ENCODE results near the gene PI4K2B. TPM values are rescaled to one million over a fixed set of nuclear protein-coding genes. Genes with fewer than 3 reads are reported as not detected.

The PI4K2B gene
- total and polyA plus RNA-seq, 2 experiments from 2014 or later, result 6.7 to 21.4 TPM

- no peaks in the 10 kb centered on the region for H3K36me3 Mint-ChIP-seq (ENCODE audit: low read depth)
- Histone ChIP-seq H3K4me2 (no peak overlapping the region), H4K20me1 (replicated peaks; ENCODE audit: insufficient read depth) (no peaks in the 10 kb centered on the region; the same call in 1 of the 2 replicates), H3K79me2 (replicated peaks; ENCODE audit: insufficient read depth) (no peaks in the 10 kb centered on the region), H3K9me2 (ENCODE audit: insufficient read depth) (peaks cover 4% of the 10 kb centered on the region; the same call in 1 of the 2 replicates), H2AFZ (no peak overlapping the region), H3K36me3 (ENCODE audit: insufficient read depth) (no peaks in the 10 kb centered on the region), H3K4me1 (ENCODE audit: insufficient read depth) (no peaks in the 10 kb centered on the region), H3K27ac (ENCODE audit: low read depth) (no peak overlapping the region), H3F3A (replicated peaks; ENCODE audit: low read depth) (no peaks in the 10 kb centered on the region), H3K4me3 (no peak overlapping the region), H3K27me3 (ENCODE audit: insufficient read depth) (no peaks in the 10 kb centered on the region)
- DNase-seq (ENCODE audit: low spot score) (no peak), ATAC-seq (no peak)
- H3K27me3 Mint-ChIP-seq (ENCODE audit: insufficient read depth, low read depth, poor library complexity), result peaks cover 6% of the 10 kb centered on the region
- TF ChIP-seq REST (IDR thresholded peaks at IDR 0.05; ENCODE audit: unreplicated experiment), result no peak
- TF ChIP-seq CTCF (conservative IDR thresholded peaks at IDR 0.05; ENCODE audit: low read depth in 2 of 2), result no peak
- no peak for TF ChIP-seq ETS1 (IDR thresholded peaks at IDR 0.05)
- no peak for TF ChIP-seq ZNF114 (CRISPR knock-in tag; IDR thresholded peaks at IDR 0.05)
- no peak overlapping the region for H3K4me3 Mint-ChIP-seq
- no peak overlapping the region for H3K27ac Mint-ChIP-seq
- H3K9me3 Mint-ChIP-seq, result peaks cover 4% of the 10 kb centered on the region; the same call in 1 of the 3 replicates
- H3K4me1 Mint-ChIP-seq, result no peaks in the 10 kb centered on the region
These were observed 50.1 kb downstream of the PI4K2B start for GRCh38 chr4:25283948-25284347.

GRCh38 chr4:25284466-25284865, 50.6 kb downstream of the PI4K2B start:
- DNase-seq (ENCODE audit: low spot score), result no peak
- H2AFZ ChIP-seq, result no peak overlapping the region
- ATAC-seq, result no peak
- H3K4me3 ChIP-seq, result no peak overlapping the region
- H3K79me2 ChIP-seq (replicated peaks; ENCODE audit: insufficient read depth), result no peaks in the 10 kb centered on the region
- no peaks in the 10 kb centered on the region for H3K4me1 ChIP-seq (ENCODE audit: insufficient read depth)
- H3K9me2 ChIP-seq (ENCODE audit: insufficient read depth), result peaks cover 9% of the 10 kb centered on the region
- H4K20me1 ChIP-seq (replicated peaks; ENCODE audit: insufficient read depth), result no peaks in the 10 kb centered on the region; the same call in 1 of the 2 replicates
- H3K36me3 Mint-ChIP-seq (ENCODE audit: low read depth), result no peaks in the 10 kb centered on the region
- peaks cover 6% of the 10 kb centered on the region for H3K27me3 Mint-ChIP-seq (ENCODE audit: insufficient read depth, low read depth, poor library complexity)
- H3K4me3 Mint-ChIP-seq, result no peak overlapping the region
- no peaks in the 10 kb centered on the region for H3F3A ChIP-seq (replicated peaks; ENCODE audit: low read depth)
- H3K36me3 ChIP-seq (ENCODE audit: insufficient read depth), result no peaks in the 10 kb centered on the region
- H3K4me2 ChIP-seq, result no peak overlapping the region
- no peak overlapping the region for H3K27ac Mint-ChIP-seq
- no peaks in the 10 kb centered on the region for H3K4me1 Mint-ChIP-seq
- H3K9me3 Mint-ChIP-seq, result peaks cover 4% of the 10 kb centered on the region; the same call in 1 of the 3 replicates
- H3K27ac ChIP-seq (ENCODE audit: low read depth), result no peak overlapping the region
- H3K27me3 ChIP-seq (ENCODE audit: insufficient read depth), result no peaks in the 10 kb centered on the region
- no peak for TF ChIP-seq EZH2phosphoT487 (IDR thresholded peaks at IDR 0.05; ENCODE audit: unreplicated experiment)
- no peak for TF ChIP-seq STAT1 (IDR thresholded peaks at IDR 0.05; ENCODE audit: unreplicated experiment)
- TF ChIP-seq JUNB (IDR thresholded peaks at IDR 0.05; ENCODE audit: unreplicated experiment), result no peak
- TF ChIP-seq ZNF462 (CRISPR knock-in tag; IDR thresholded peaks at IDR 0.05), result no peak
